ENCODE data around the gene SP1. TPM values are rescaled to one million over a fixed set of nuclear protein-coding genes. Genes with fewer than 3 reads are reported as not detected.
"Not testable (repeated sequence)": the region's sequence is repeated elsewhere in the genome, so short reads cannot be mapped to it uniquely, and the experiment has no call there.

SP1 gene
- total RNA-seq, 1 donor from 2014 or later = 30.3 TPM

DNA sequence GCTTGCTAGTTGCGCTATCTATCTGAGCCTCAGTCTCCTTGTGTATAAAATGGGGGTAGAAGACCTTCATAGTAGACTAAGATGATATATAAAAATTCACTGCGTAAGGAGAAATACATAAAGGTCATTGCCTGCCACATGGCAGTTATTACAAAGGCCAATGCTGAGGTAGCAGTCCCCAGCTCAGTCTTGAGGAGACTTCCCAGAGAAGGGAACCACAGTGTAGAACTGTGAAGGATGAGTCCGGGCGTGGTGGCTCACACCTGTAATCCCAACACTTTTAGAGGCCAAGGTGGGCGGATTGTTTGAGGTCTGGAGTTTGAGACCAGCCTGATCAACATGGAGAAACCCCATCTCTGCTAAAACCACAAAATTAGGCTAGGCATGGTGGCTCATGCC, 26.7 kb upstream of the SP1 start:
- H3K27me3 ChIP-seq (ENCODE audit: control insufficient read depth in 3 of 3, insufficient read depth in 3 of 3, low read length in 3 of 3) = no peaks in the 10 kb centered on the region
- H3K4me1 ChIP-seq (ENCODE audit: control insufficient read depth in 3 of 3, insufficient read depth in 3 of 3, low read length in 3 of 3) = peaks cover 0 to 5% (median 3%) of the 10 kb centered on the region in 3 donors
- peak overlapping the region in 1 of 3 donors; percentile 47 for H3K9ac ChIP-seq (ENCODE audit: low read depth in 1 of 3, low read length in 3 of 3)
- no peaks in the 10 kb centered on the region for H3K36me3 ChIP-seq (ENCODE audit: control insufficient read depth in 3 of 3, insufficient read depth in 3 of 3, low read length in 3 of 3)
- H3K9me3 ChIP-seq (ENCODE audit: control insufficient read depth in 3 of 3, low read length in 3 of 3) = no peaks in the 10 kb centered on the region
- no peak overlapping the region for H3K4me3 ChIP-seq (ENCODE audit: low read length in 3 of 3)
- no peak overlapping the region for H3K27ac ChIP-seq (ENCODE audit: low read depth, low read length)

GRCh38 chr12:53355121-53355520, 24.9 kb upstream of the SP1 start:
- H3K4me1 ChIP-seq (ENCODE audit: control insufficient read depth in 3 of 3, insufficient read depth in 3 of 3, low read length in 3 of 3) = peaks cover 0 to 5% (median 3%) of the 10 kb centered on the region in 3 donors
- no peak overlapping the region for H3K4me3 ChIP-seq (ENCODE audit: low read length in 3 of 3)
- H3K9me3 ChIP-seq (ENCODE audit: control insufficient read depth in 3 of 3, low read length in 3 of 3) = no peaks in the 10 kb centered on the region
- H3K9ac ChIP-seq (ENCODE audit: low read depth in 1 of 3, low read length in 3 of 3) = no peak overlapping the region
- H3K27me3 ChIP-seq (ENCODE audit: control insufficient read depth in 3 of 3, insufficient read depth in 3 of 3, low read length in 3 of 3) = no peaks in the 10 kb centered on the region
- no peaks in the 10 kb centered on the region for H3K36me3 ChIP-seq (ENCODE audit: control insufficient read depth in 3 of 3, insufficient read depth in 3 of 3, low read length in 3 of 3)
- no peak overlapping the region for H3K27ac ChIP-seq (ENCODE audit: low read depth, low read length)

DNA sequence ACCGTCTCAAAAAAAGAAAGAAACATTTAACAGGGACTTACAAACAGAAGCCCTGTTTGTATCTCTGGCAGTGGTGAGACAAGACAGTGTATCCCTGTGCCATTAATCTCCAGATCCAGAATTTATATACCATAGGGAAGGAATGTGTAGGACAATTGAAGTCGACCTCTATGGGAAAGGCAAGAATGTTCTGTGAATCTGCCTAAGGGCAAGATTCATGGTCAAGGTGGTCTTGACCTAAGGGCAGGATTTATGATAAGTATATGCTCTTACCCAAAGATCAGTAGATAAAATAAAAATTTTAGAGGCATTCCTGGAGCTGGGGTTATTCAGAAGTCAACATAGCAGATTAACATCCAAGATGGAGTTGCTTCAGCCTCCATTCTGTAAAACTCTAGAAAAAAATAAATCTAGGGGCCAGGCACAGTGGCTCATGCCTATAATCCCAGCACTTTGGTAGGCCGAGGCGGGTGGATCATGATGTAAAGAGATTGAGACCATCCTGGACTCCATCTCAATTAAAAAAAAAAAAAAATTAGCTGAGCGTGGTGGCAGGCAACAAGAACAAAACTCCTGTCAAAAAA, 21.0 kb upstream of the SP1 start:
- Histone ChIP-seq H3K4me1 (ENCODE audit: control insufficient read depth in 3 of 3, insufficient read depth in 3 of 3, low read length in 3 of 3) (no peaks in the 10 kb centered on the region), H3K9me3 (ENCODE audit: control insufficient read depth in 3 of 3, low read length in 3 of 3) (no peaks in the 10 kb centered on the region), H3K4me3 (ENCODE audit: low read length in 3 of 3) (no peak overlapping the region), H3K9ac (ENCODE audit: low read depth in 1 of 3, low read length in 3 of 3) (no peak overlapping the region), H3K27ac (ENCODE audit: low read depth, low read length) (no peak overlapping the region), H3K36me3 (ENCODE audit: control insufficient read depth in 3 of 3, insufficient read depth in 3 of 3, low read length in 3 of 3) (no peaks in the 10 kb centered on the region), H3K27me3 (ENCODE audit: control insufficient read depth in 3 of 3, insufficient read depth in 3 of 3, low read length in 3 of 3) (no peaks in the 10 kb centered on the region)

DNA sequence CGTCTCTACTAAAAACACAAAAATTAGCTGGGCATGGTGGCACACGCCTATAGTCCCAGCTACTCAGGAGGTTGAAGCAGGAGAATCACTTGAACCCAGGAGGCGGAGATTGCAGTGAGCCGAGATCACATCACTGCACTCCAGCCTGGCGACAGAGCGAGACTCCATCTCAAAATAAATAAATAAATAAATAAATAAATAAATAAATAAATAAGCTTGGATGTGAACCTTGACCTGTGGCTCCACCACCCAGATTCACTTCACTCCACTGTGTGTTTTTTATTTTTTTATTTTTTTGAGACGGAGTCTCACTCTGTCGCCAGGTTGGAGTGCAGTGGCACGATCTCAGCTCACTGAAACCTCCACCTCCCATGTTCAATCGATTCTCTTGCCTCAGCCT, 18.3 kb upstream of the SP1 start:
- H3K4me1 ChIP-seq (ENCODE audit: control insufficient read depth in 3 of 3, insufficient read depth in 3 of 3, low read length in 3 of 3); H3K9me3 ChIP-seq (ENCODE audit: control insufficient read depth in 3 of 3, low read length in 3 of 3): not testable (repeated sequence)

GRCh38 chr12:53365245-53365904, 14.6 kb upstream of the SP1 start:
- no peak overlapping the region for H3K9ac ChIP-seq (ENCODE audit: low read depth in 1 of 3, low read length in 3 of 3)
- H3K4me1 ChIP-seq (ENCODE audit: control insufficient read depth in 3 of 3, insufficient read depth in 3 of 3, low read length in 3 of 3) = peaks cover 1 to 2% (median 2%) of the 10 kb centered on the region in 3 donors
- H3K27ac ChIP-seq (ENCODE audit: low read depth, low read length) = no peak overlapping the region
- no peak overlapping the region for H3K4me3 ChIP-seq (ENCODE audit: low read length in 3 of 3)
- no peaks in the 10 kb centered on the region for H3K27me3 ChIP-seq (ENCODE audit: control insufficient read depth in 3 of 3, insufficient read depth in 3 of 3, low read length in 3 of 3)
- H3K9me3 ChIP-seq (ENCODE audit: control insufficient read depth in 3 of 3, low read length in 3 of 3) = no peaks in the 10 kb centered on the region
- no peaks in the 10 kb centered on the region for H3K36me3 ChIP-seq (ENCODE audit: control insufficient read depth in 3 of 3, insufficient read depth in 3 of 3, low read length in 3 of 3)

More for the DNA sequence above, 18.3 kb upstream of the SP1 start:
- not testable (repeated sequence) for H3K36me3 ChIP-seq (ENCODE audit: control insufficient read depth in 3 of 3, insufficient read depth in 3 of 3, low read length in 3 of 3); H3K9ac ChIP-seq (ENCODE audit: low read depth in 1 of 3, low read length in 3 of 3); H3K4me3 ChIP-seq (ENCODE audit: low read length in 3 of 3); H3K27ac ChIP-seq (ENCODE audit: low read depth, low read length); H3K27me3 ChIP-seq (ENCODE audit: control insufficient read depth in 3 of 3, insufficient read depth in 3 of 3, low read length in 3 of 3)

- H3K27ac ChIP-seq (ENCODE audit: low read depth, low read length); H3K4me3 ChIP-seq (ENCODE audit: low read length in 3 of 3); H3K36me3 ChIP-seq (ENCODE audit: control insufficient read depth in 3 of 3, insufficient read depth in 3 of 3, low read length in 3 of 3); H3K27me3 ChIP-seq (ENCODE audit: control insufficient read depth in 3 of 3, insufficient read depth in 3 of 3, low read length in 3 of 3); H3K9ac ChIP-seq (ENCODE audit: low read depth in 1 of 3, low read length in 3 of 3); H3K9me3 ChIP-seq (ENCODE audit: control insufficient read depth in 3 of 3, low read length in 3 of 3): not testable (repeated sequence)
- H3K4me1 ChIP-seq (ENCODE audit: control insufficient read depth in 3 of 3, insufficient read depth in 3 of 3, low read length in 3 of 3) = peaks cover 16 to 21% (median 18%) of the 10 kb centered on the region in 3 donors
Measured at GRCh38 chr12:53373554-53374133, 6.3 kb upstream of the SP1 start.

GRCh38 chr12:53374277-53374676, 5.7 kb upstream of the SP1 start:
- H3K9ac ChIP-seq (ENCODE audit: low read depth in 1 of 3, low read length in 3 of 3); H3K36me3 ChIP-seq (ENCODE audit: control insufficient read depth in 3 of 3, insufficient read depth in 3 of 3, low read length in 3 of 3); H3K27me3 ChIP-seq (ENCODE audit: control insufficient read depth in 3 of 3, insufficient read depth in 3 of 3, low read length in 3 of 3); H3K9me3 ChIP-seq (ENCODE audit: control insufficient read depth in 3 of 3, low read length in 3 of 3); H3K27ac ChIP-seq (ENCODE audit: low read depth, low read length); H3K4me3 ChIP-seq (ENCODE audit: low read length in 3 of 3): not testable (repeated sequence)
- H3K4me1 ChIP-seq (ENCODE audit: control insufficient read depth in 3 of 3, insufficient read depth in 3 of 3, low read length in 3 of 3) = peaks cover 21 to 25% (median 22%) of the 10 kb centered on the region in 3 donors

DNA sequence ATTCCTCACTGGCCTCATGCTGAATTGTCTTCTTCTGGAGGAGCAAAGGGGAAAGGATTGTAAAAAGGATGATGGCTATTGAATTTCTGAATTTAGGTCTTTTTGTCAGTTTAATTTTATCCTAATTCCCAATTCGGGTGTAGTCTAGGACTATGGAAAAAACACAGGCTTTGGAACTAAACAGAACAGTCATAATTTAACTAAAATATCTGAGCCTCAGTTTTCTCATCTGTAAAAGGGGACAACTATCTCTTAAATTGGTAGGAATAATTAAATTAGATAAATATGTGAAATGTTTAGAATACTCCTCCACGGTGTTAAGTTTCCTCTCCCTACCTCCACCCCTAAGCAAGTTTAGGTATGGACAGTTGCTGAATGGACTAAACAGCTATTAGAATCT, 3.2 kb upstream of the SP1 start:
- Histone ChIP-seq H3K36me3 (ENCODE audit: control insufficient read depth in 3 of 3, insufficient read depth in 3 of 3, low read length in 3 of 3) (peaks cover 3 to 5% (median 3%) of the 10 kb centered on the region in 3 donors), H3K4me3 (ENCODE audit: low read length in 3 of 3) (no peak overlapping the region), H3K27me3 (ENCODE audit: control insufficient read depth in 3 of 3, insufficient read depth in 3 of 3, low read length in 3 of 3) (no peaks in the 10 kb centered on the region), H3K4me1 (ENCODE audit: control insufficient read depth in 3 of 3, insufficient read depth in 3 of 3, low read length in 3 of 3) (peaks cover 19 to 23% (median 19%) of the 10 kb centered on the region in 3 donors), H3K9me3 (ENCODE audit: control insufficient read depth in 3 of 3, low read length in 3 of 3) (no peaks in the 10 kb centered on the region), H3K9ac (ENCODE audit: low read depth in 1 of 3, low read length in 3 of 3) (no peak overlapping the region), H3K27ac (ENCODE audit: low read depth, low read length) (no peak overlapping the region)

GRCh38 chr12:53378222-53378621, 1.8 kb upstream of the SP1 start:
- peak overlapping the region; percentile 94 for H3K27ac ChIP-seq (ENCODE audit: low read depth, low read length)
- H3K27me3 ChIP-seq (ENCODE audit: control insufficient read depth in 3 of 3, insufficient read depth in 3 of 3, low read length in 3 of 3) = no peaks in the 10 kb centered on the region
- H3K9ac ChIP-seq (ENCODE audit: low read depth in 1 of 3, low read length in 3 of 3) = peak overlapping the region; percentile 85 to 97 (median 97)
- H3K36me3 ChIP-seq (ENCODE audit: control insufficient read depth in 3 of 3, insufficient read depth in 3 of 3, low read length in 3 of 3) = peaks cover 18 to 20% (median 18%) of the 10 kb centered on the region in 3 donors
- H3K9me3 ChIP-seq (ENCODE audit: control insufficient read depth in 3 of 3, low read length in 3 of 3) = no peaks in the 10 kb centered on the region
- H3K4me3 ChIP-seq (ENCODE audit: low read length in 3 of 3) = no peak overlapping the region
- peaks cover 28 to 31% (median 29%) of the 10 kb centered on the region in 3 donors for H3K4me1 ChIP-seq (ENCODE audit: control insufficient read depth in 3 of 3, insufficient read depth in 3 of 3, low read length in 3 of 3)

DNA sequence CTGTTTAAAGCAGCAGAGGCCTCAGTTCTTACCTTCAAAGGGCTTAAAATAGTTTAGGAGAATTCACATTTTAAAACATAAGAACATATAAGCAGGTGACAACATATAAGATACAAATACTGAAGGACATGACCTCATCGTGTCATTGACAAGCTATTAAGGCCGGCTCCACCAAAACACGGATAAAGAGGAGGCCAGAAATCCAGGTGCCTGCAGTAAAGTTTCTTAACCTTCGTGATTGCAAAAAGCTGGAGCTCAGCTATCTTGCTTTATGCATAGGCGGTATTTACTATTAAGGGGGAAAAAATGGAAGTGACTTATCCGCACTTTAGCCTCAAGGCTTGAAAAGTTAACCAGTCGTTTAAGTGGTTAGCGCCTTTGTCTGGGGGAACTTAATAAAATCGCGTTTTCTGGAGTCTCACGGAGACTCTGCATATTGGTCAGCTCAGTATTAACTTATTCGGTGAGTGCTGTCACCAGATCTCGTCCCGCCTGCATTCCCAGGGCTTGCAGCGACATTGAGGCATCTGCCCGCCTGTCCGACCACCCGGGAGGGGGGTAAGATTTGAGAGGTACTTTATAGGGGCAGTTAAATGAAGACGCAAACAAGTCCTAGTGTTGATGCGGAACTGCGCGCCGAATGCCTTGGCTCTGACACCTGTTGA, 1.1 kb upstream of the SP1 start:
- H3K9me3 ChIP-seq (ENCODE audit: control insufficient read depth in 3 of 3, low read length in 3 of 3) = no peaks in the 10 kb centered on the region
- no peaks in the 10 kb centered on the region for H3K27me3 ChIP-seq (ENCODE audit: control insufficient read depth in 3 of 3, insufficient read depth in 3 of 3, low read length in 3 of 3)
- H3K27ac ChIP-seq (ENCODE audit: low read depth, low read length) = peak overlapping the region; percentile 94
- H3K36me3 ChIP-seq (ENCODE audit: control insufficient read depth in 3 of 3, insufficient read depth in 3 of 3, low read length in 3 of 3) = peaks cover 21 to 24% (median 22%) of the 10 kb centered on the region in 3 donors
- H3K4me3 ChIP-seq (ENCODE audit: low read length in 3 of 3) = peak overlapping the region; percentile 83 to 97 (median 94)
- peaks cover 35% of the 10 kb centered on the region in 3 donors for H3K4me1 ChIP-seq (ENCODE audit: control insufficient read depth in 3 of 3, insufficient read depth in 3 of 3, low read length in 3 of 3)
- peak overlapping the region; percentile 85 to 97 (median 97) for H3K9ac ChIP-seq (ENCODE audit: low read depth in 1 of 3, low read length in 3 of 3)
